NCI-H1417 (cell line): ENCODE measurements around the gene GOLGA6L9.
"Not testable (repeated sequence)": the region's sequence is repeated elsewhere in the genome, so short reads cannot be mapped to it uniquely, and the experiment has no call there.

Experiments
- DNase-seq, 3 experiments: peaks; one replicate each; lab custom pipeline; 2025; lab: John Stamatoyannopoulos, UW

GOLGA6L9 gene

GRCh38 chr15:82429693-82430092 lies at the start of gene GOLGA6L9:
Gene GOLGA6L9, plus strand, starts transcription at chr15:82429816. Its CDS starts 264 bp downstream, at chr15:82430080.
- not testable (repeated sequence) for DNase-seq

- not testable (repeated sequence) for DNase-seq
Observed at GRCh38 chr15:82381330-82381955, 48.2 kb upstream of the GOLGA6L9 start.

GRCh38 chr15:82387209-82387608 lies 42.4 kb upstream of the GOLGA6L9 start:
- not testable (repeated sequence) for DNase-seq

- DNase-seq: not testable (repeated sequence)
Observed at GRCh38 chr15:82390152-82390551, 39.5 kb upstream of the GOLGA6L9 start.

- DNase-seq: not testable (repeated sequence)
Observed at GRCh38 chr15:82392077-82392476, 37.5 kb upstream of the GOLGA6L9 start.

DNA sequence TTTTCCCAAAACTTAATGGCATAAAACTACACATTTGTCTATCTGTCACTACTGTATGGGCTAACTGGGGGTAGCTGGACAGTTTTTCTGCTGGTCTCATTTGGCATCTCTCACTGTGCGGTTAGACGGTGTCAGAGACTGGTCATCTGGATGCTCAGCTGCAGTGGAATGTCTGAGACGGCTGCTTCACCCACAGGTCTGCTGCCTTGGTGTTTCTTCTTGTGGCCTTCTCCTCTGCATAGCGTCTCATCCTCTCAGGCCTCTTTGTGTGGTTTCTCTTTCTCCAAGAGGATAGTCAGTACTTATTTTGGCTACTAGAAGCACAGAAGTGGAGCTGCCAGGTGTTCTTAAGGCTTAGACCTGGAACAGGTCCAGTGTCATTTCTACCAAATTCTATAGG lies 35.9 kb upstream of the GOLGA6L9 start:
- no peak for DNase-seq

- DNase-seq: not testable (repeated sequence)
Observed at GRCh38 chr15:82395788-82396187, 33.8 kb upstream of the GOLGA6L9 start.

DNA sequence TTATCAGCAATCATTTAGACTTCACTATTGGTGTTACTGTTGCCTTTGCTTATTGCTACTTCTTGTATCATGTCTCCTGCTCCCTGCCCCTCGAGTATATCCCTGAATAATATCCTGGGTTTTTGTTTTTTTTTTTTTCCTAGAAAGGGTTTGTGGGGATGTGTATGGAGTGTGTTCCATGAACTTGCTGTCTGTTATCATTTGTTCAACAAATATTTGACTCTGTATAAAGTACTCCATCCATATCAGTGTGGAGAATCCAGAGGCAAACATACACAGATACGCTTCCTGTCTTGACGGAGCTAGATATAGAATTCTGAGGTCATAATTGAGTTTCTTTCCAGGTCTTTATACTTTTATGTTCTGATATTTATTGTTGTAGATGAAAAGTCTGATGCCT lies 31.8 kb upstream of the GOLGA6L9 start:
- no peak for DNase-seq

GRCh38 chr15:82398785-82399184 lies 30.8 kb upstream of the GOLGA6L9 start:
- no peak for DNase-seq

DNA sequence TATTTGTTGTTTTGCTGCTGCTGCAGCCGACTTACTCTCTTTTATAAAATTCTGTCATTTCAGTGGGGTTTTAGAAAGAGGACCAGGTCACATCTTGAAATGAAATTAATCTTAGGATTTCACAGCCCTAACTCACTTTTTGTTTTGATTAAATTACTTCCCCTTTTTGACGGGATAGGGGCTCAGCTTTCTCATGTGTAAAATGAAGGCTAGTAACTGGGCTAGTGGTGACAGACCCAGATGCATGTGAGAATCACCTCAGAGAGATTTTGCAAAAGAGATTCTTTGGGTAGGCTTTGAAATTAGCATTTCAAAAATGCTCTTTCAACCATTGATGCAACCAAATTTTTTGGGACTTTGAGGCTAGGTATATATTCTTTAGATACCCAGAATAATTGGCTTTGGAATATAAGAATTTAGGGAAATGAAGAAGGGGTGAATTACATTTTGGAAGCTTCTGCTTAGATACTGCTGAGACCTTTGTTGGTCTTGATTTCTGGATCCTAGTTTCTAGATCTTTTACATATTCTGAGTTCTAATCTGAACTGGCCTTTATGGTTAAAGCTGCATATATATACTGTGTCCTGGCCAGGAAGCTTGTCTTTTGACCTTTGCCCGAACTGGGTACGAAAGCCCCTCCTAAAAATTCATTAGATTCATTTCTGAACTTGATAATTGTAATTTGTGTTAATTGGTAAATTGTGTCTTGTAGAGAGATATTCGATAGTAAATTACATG lies 30.1 kb upstream of the GOLGA6L9 start:
- DNase-seq: not testable (repeated sequence)

DNA sequence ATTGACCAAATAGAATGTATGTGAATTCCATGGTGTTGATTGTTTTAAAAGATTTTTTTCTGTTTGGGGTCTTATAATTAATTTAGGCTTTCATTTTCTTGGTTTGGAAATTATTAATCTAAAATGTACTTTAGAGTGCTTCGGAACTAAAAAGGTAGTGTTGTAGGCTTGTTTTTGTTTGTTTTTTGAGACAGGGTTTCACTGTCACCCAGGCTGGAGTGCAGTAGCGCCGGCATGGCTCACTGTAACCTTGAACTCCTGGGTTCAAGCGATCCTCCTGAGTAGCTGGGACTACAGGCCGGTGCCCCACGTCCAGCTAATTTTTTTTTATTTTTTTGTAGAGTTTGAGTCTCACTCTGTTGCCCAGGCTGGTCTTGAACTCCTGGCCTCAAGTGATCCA lies 27.7 kb upstream of the GOLGA6L9 start:
- not testable (repeated sequence) for DNase-seq

DNA sequence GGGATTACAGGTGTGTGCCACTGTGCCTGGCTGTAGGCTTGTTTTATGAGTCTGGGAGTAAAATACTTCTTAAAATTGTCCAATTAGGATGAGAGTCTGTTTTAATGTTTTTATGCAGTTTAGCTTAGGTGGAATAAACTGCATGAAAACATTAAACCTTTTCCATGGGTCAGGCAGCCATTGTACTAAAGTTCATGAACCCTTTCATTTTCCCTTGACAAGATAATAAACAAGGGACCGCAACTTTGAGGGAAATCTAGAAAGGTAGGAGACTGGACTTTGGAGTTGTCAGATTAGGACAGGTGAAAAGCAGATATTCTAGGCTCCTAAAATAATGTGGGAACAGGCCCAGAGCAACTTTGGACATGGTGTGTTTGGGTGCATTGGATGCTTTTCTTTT lies 27.3 kb upstream of the GOLGA6L9 start:
- DNase-seq: not testable (repeated sequence)

DNA sequence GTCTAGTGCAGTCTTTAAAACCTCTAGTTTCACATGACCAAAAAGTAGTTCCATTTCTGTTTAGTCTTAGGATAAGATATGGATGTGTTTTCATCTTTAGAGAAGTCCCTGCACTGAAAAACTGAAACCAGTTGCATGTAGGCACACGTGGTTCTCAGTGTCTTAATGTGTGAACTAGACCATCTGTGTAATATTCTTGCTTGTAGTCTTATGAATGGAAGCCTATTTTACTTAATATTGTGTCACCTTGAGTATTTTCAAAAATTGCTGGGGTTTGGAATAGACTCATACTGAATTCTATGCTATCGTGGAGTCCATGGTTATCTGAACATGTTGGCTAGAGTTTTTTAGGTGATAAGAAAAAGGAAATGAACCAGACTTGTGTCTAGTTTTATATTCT lies 23.4 kb upstream of the GOLGA6L9 start:
- not testable (repeated sequence) for DNase-seq

DNA sequence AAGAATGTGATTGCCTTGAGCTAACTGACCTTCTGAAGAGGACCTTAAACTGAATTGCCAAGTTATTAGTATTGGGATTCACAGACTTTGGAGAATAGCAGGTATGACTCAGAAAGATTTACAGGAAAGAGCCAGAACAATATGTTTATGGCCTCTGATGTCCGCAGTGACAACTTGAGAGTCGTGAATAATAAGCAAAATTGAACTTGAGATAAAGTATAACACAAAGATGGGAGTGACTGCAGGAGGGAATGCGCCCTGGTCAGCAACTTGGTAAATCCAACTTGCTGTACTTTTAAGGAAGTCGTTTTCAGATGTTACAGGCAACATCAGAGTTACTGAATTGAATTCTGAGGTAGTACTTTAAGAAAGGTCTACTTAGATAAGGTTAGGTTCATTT lies 19.3 kb upstream of the GOLGA6L9 start:
- DNase-seq: not testable (repeated sequence)

GRCh38 chr15:82411595-82411994 lies 18.0 kb upstream of the GOLGA6L9 start:
- DNase-seq: not testable (repeated sequence)

- DNase-seq: not testable (repeated sequence)
Observed at GRCh38 chr15:82414525-82415191, 15.0 kb upstream of the GOLGA6L9 start.

GRCh38 chr15:82420516-82420915 lies 9.1 kb upstream of the GOLGA6L9 start:
- DNase-seq: not testable (repeated sequence)

- not testable (repeated sequence) for DNase-seq
Observed at GRCh38 chr15:82420966-82421365, 8.7 kb upstream of the GOLGA6L9 start.

DNA sequence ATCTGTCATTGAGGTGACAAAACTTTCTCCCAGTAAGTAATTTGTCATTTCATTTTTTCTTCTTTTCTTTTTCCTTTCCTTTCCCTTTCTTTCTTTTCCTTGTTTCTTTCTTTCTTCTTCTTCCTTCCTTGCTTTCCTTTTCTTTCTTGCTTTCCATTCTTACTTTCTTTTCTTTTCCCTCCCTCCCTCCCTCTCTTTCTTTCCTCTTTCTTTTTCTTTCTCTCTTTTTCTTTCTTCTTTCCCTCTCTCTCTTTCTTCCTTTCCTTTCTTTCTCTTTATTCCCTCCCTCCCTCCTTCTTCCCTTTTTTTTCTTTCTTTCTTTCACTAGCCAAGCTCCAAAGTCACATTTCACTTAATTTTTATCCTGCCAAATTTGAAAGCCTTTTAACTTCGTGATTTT lies 2.5 kb upstream of the GOLGA6L9 start:
- not testable (repeated sequence) for DNase-seq

- not testable (repeated sequence) for DNase-seq
Observed at GRCh38 chr15:82445420-82445819, 15.8 kb downstream of the GOLGA6L9 start.

DNA sequence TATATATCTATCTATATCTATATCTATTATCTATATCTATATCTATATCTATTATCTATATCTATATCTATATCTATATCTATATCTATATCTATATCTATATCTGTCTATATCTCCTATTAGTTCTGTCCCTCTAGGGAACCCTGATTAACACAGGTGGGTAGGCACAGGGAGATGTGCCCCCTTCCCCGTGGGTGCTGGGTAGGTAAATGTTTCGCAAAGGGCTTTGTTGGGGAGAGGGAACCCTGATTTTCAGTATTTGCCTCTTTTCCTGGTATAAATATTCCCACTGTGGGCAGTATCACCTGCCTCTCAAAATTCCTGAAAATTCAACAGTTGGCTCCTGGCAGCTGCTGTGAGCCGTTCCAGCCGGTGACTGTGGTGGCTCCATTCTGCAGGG lies 27.7 kb downstream of the GOLGA6L9 start:
- DNase-seq: not testable (repeated sequence)

DNA sequence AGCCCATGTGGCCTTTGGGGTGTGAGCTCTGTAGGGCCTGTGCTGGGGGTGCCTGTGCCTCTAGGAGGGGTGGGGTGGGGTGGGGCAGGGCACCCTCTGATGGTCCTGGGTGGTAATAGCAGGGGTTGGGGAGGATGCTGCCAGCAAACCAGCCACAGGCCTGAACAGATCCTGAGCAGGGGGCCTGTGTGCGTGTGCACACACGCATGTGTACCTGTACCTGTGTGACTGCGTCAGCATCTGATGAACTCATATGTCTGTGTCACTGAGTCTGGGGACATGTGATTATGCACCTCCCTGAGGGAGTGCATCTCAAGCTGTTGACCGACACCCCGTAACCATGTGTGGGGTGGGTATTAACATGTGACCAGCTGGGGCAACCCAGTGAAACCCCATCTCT lies 36.0 kb downstream of the GOLGA6L9 start:
- DNase-seq: not testable (repeated sequence)

DNA sequence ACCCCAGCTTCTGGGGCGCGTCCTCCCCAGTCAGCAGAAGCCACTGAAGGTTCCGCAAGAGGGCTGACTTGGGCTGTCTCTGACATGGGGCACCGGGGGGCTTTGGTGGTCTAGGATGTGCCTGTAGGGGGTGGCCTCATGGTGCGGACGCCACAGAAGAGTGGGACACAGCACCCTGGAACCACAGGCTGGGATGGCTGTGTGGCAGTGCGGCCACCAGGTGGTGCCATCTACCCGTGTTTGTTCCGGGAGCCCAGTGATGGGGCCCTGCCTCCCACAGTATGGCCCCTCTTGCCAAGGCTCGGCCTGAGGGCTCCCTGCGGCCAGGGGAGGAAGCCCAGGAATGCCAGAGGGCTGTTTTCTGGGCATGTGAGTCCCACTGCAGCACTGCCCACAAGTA lies 38.6 kb downstream of the GOLGA6L9 start:
- not testable (repeated sequence) for DNase-seq
